Diencephalon (tissue), 1 donor: Measurements from ENCODE around the gene GTF3C1. TPM values are rescaled to one million over a fixed set of nuclear protein-coding genes. Genes with fewer than 3 reads are reported as not detected.

ENCODE experiments used
- total RNA-seq: library from RNA; depleted of rRNA; stranded (reverse); fragments of >200 nt; gene quantifications from one replicate; pipeline ENCODE4 v1.2.3, GENCODE V29; 2014

GTF3C1 gene
- 81.0 TPM for total RNA-seq

DNA sequence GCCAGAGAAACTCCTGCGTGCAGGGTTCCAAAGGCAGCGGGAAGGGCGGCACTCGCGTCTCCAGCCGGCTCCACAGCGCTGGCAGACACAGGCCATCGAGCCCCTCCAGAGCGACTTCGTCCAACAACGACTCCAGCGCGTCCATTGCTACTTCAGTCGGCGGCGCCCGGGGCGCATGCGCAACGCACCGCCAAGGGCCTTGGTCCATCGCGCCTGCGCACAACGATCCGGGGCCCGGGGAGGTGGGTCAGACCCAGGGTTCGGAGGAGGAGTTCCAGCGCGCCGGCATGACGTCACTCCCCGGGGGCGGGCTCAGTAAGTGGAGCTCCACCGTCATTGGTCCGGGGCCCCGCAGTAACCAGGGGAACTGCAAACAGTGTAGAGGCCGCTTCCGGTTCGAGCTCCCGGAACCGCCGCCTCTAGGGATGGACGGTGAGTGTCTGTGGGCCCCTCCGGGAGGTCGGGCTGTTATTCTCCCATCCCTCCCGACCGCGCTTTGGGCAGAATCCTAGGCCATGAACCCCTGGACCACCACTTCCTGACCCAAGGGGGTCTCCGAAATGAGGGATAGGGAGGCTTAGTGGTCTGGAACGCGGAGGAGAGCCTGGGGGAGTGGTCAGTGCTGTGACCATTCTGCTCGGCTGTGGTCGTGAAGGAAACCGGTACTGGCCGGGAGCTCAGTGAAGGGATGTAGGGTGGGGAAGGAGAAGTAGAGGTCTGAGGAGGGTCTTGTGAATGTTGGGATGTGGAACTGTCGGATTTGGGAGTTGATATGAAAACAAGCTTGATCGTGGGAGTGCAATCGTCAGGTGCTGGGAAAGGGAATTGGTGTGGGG, at the start of gene GTF3C1, which contains the start of gene KATNIP:
TSS of gene GTF3C1 (minus strand) at position 168 of the 836 bp plus-strand sequence. CDS start at position 145, 23 bp downstream.
TSS of gene KATNIP (plus strand) at position 399 of the 836 bp plus-strand sequence. CDS start at position 426, 27 bp downstream.

Other genes starting within 250 kb of the GTF3C1 start
- 3.5 TPM for gene IL4R, start 235.9 kb downstream of the GTF3C1 start, total RNA-seq
- 0.69 TPM for gene IL21R, start 147.7 kb downstream of the GTF3C1 start, total RNA-seq
- 23.3 TPM for gene KATNIP, start 231 bp upstream of the GTF3C1 start, total RNA-seq